Neural crest cell (in vitro differentiated cells): Measurements from ENCODE around the gene TRIM67. TPM values are rescaled to one million over a fixed set of nuclear protein-coding genes. Genes with fewer than 3 reads are reported as not detected.

ENCODE experiments used
- DNase-seq: peaks from one replicate; pipeline ENCODE4 v3.0.0; 2021; ENCODE audit warnings: low read depth, mixed read lengths, low spot score
- H3K27ac Mint-ChIP-seq: one replicate; pipeline ENCODE4 v1.8.0; 2021; ENCODE audit warnings: mild to moderate bottlenecking, mixed read lengths; ENCODE audit not compliant: unreplicated experiment
- H3K27me3 Mint-ChIP-seq: 2 replicates; pipeline ENCODE4 v1.8.0; 2021; ENCODE audit warnings: low read depth, mild to moderate bottlenecking, mixed read lengths
- H3K36me3 Mint-ChIP-seq: 2 replicates; pipeline ENCODE4 v1.8.0; 2021; ENCODE audit warnings: low read depth, mild to moderate bottlenecking, mixed read lengths
- H3K4me1 Mint-ChIP-seq: 2 replicates; pipeline ENCODE4 v1.8.0; 2021; ENCODE audit warnings: mixed read lengths
- H3K4me3 Mint-ChIP-seq: one replicate; pipeline ENCODE4 v1.8.0; 2021; ENCODE audit warnings: mild to moderate bottlenecking, mixed read lengths
- H3K9me3 Mint-ChIP-seq: 2 replicates; pipeline ENCODE4 v1.8.0; 2021; ENCODE audit warnings: mixed read lengths
- CTCF ChIP-seq: fragments of 200-600 bp; sonication (generic); conservative IDR thresholded peaks from 2 replicates; pipeline ENCODE4 v1.5.0; 2021; ENCODE audit warnings: antibody characterized with exemption, mild to moderate bottlenecking
- total RNA-seq: library from RNA; stranded (reverse); gene quantifications from 2 replicates; pipeline ENCODE4 v1.2.1, GENCODE V29; 2021

The TRIM67 gene
- total RNA-seq, 1 donor from 2014 or later, result 1.9 TPM

GRCh38 chr1:231201979-231202633, 40.2 kb downstream of the TRIM67 start:
- Mint-ChIP-seq H3K4me1 (no peaks in the 10 kb centered on the region), H3K9me3 (no peaks in the 10 kb centered on the region), H3K36me3 (no peaks in the 10 kb centered on the region), H3K27me3 (peaks cover 54% of the 10 kb centered on the region), H3K4me3 (no peak overlapping the region), H3K27ac (no peak overlapping the region)
- no peak for TF ChIP-seq CTCF
- DNase-seq, result no peak

GRCh38 chr1:231203259-231204057, 41.6 kb downstream of the TRIM67 start:
- no peak overlapping the region for H3K27ac Mint-ChIP-seq
- H3K4me1 Mint-ChIP-seq, result no peaks in the 10 kb centered on the region
- DNase-seq, result no peak
- H3K36me3 Mint-ChIP-seq, result no peaks in the 10 kb centered on the region
- H3K27me3 Mint-ChIP-seq, result peaks cover 50% of the 10 kb centered on the region
- TF ChIP-seq CTCF, result no peak
- H3K4me3 Mint-ChIP-seq, result no peak overlapping the region
- no peaks in the 10 kb centered on the region for H3K9me3 Mint-ChIP-seq

DNA sequence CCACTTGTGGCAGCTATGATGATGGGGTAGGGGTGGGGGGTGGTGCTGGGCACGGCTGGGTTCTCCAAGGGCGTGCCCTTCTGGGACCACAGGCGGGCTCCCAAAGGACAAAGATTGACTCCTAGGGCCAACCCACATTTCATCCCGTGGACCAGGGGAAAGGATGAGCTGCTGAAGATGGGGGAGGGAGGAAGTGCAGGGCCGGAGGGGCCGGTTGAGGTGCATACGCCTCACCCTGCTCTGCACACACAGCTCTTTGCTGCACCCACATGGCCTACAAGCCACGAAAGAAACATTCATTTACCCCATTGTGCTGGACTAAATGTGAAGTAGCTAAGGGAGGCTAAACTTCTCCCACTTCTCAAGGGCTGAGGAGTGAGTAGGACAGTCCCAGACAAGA, 45.0 kb downstream of the TRIM67 start:
- H3K27ac Mint-ChIP-seq, result no peak overlapping the region
- TF ChIP-seq CTCF, result no peak
- no peak for DNase-seq
- no peaks in the 10 kb centered on the region for H3K36me3 Mint-ChIP-seq
- no peaks in the 10 kb centered on the region for H3K9me3 Mint-ChIP-seq
- peaks cover 7% of the 10 kb centered on the region for H3K4me1 Mint-ChIP-seq
- no peak overlapping the region for H3K4me3 Mint-ChIP-seq
- peaks cover 29% of the 10 kb centered on the region for H3K27me3 Mint-ChIP-seq

DNA sequence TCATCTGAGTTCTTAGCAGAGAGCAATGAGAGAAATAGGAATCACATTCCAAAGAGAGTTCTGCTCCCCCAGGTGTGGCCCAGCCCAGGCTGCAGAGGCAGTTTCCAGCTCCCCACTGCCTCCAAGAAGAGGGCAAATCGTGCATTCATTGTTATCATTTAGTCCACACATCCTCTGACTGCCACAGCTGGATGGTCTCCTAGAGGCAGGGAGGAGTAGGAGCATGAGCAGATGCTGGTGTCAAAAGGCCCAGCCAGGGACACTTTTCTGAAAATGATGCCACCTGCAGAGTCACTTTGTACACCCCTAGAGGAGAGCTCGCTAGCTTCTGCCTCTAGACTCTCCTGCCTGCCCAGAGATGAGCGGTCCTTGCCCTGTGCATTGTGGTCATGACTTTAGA, 45.6 kb downstream of the TRIM67 start:
- no peak for TF ChIP-seq CTCF
- no peak overlapping the region for H3K27ac Mint-ChIP-seq

DNA sequence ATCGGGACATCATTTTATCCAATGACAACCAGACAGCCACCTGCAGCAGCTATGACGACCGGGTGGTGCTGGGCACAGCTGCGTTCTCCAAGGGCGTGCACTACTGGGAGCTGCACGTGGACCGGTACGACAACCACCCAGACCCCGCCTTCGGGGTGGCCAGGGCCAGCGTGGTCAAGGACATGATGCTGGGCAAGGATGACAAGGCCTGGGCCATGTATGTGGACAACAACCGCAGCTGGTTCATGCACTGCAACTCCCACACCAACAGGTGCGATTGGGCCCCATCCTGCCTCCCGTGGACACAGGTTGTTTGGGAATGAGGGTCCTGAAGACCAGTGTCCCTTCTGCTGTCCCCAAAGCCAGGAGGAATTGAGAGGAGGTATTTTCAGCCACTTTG, 47.1 kb downstream of the TRIM67 start:
- H3K27me3 Mint-ChIP-seq, result peaks cover 30% of the 10 kb centered on the region
- no peaks in the 10 kb centered on the region for H3K9me3 Mint-ChIP-seq
- DNase-seq, result no peak
- H3K4me1 Mint-ChIP-seq, result peaks cover 7% of the 10 kb centered on the region
- TF ChIP-seq CTCF, result no peak
- no peak overlapping the region for H3K4me3 Mint-ChIP-seq
- H3K36me3 Mint-ChIP-seq, result no peaks in the 10 kb centered on the region
- H3K27ac Mint-ChIP-seq, result no peak overlapping the region

More for the DNA sequence above, 45.6 kb downstream of the TRIM67 start:
- H3K27me3 Mint-ChIP-seq, result peaks cover 29% of the 10 kb centered on the region
- peaks cover 7% of the 10 kb centered on the region for H3K4me1 Mint-ChIP-seq
- no peaks in the 10 kb centered on the region for H3K9me3 Mint-ChIP-seq
- DNase-seq, result no peak
- H3K4me3 Mint-ChIP-seq, result no peak overlapping the region
- no peaks in the 10 kb centered on the region for H3K36me3 Mint-ChIP-seq
